ENCODE data around the gene ATAD5.
"Not testable (repeated sequence)": the region's sequence is repeated elsewhere in the genome, so short reads cannot be mapped to it uniquely, and the experiment has no call there.

Gene ATAD5

GRCh38 chr17:30821871-30822723 is 9.7 kb upstream of the ATAD5 start:
- in situ Hi-C loops (cut with HindIII; ENCODE audit: low sequenced_read_pairs) = no loop called here

DNA sequence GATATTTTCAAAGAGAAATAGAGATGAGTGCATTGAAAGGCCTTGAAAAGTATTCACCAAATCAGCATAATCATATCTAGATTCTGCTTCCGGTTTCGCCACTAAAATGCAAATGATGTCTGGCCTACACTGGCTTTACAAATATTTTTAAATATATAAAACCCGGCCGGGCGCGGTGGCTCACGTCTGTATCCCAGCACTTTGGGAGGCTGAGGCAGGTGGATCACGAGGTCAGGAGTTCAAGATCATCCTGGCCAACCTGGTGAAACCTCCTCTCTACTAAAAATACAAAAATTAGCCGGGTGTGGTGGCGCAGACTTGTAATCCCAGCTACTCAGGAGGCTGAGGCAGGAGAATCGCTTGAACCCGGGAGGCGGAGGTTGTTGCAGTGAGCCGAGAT is 8.8 kb upstream of the ATAD5 start:
- in situ Hi-C loops (cut with HindIII; ENCODE audit: low sequenced_read_pairs) = not testable (repeated sequence)

GRCh38 chr17:30823421-30823820 is 8.3 kb upstream of the ATAD5 start:
- in situ Hi-C loops (cut with HindIII; ENCODE audit: low sequenced_read_pairs) = no loop called here

DNA sequence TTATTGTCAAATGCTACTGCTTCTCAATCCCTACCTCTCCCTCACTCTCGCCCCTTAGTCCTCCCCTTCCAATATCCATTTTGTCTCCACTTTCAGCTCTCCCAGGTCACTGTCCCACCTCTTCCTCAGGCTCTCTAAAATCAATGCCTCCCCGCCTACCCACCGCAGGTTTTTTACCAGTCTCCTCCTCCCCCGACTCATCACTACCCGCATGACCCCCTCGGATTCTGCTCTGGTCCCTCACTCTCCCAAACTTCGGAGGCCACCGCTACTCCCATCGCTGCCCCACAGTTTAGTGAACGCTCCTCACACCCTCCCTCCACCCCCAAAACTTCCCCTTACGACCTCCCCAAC is 7.8 kb upstream of the ATAD5 start:
- in situ Hi-C loops (cut with HindIII; ENCODE audit: low sequenced_read_pairs) = no loop called here

GRCh38 chr17:30824356-30825145 is 7.2 kb upstream of the ATAD5 start, which contains the start of gene CRLF3:
Gene CRLF3 (minus strand): TSS chr17:30824692. CDS start chr17:30824651, 41 bp downstream.
- in situ Hi-C loops (cut with HindIII; ENCODE audit: low sequenced_read_pairs) = no loop called here

- in situ Hi-C loops (cut with HindIII; ENCODE audit: low sequenced_read_pairs) = no loop called here
These were observed 4.7 kb upstream of the ATAD5 start for GRCh38 chr17:30827082-30827481.

DNA sequence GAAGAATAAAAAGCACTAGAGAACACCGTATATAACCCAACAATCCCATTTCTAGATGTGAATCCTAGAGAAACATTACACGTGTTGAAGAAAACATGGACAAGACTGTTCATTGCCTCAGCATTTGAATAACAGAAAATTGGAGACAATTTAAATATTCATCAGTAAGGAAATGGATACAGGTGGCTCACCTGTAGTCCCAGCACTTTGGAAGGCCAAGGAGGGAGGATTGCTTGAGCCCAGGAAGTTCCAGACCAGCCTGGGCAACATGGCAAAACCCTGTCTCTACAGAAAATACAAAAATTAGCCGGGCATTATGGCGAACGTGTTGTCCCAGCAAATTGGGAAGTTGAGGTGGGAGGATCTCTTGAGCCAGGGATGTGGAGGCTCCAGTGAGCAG is 2.7 kb upstream of the ATAD5 start:
- in situ Hi-C loops (cut with HindIII; ENCODE audit: low sequenced_read_pairs) = no loop called here

DNA sequence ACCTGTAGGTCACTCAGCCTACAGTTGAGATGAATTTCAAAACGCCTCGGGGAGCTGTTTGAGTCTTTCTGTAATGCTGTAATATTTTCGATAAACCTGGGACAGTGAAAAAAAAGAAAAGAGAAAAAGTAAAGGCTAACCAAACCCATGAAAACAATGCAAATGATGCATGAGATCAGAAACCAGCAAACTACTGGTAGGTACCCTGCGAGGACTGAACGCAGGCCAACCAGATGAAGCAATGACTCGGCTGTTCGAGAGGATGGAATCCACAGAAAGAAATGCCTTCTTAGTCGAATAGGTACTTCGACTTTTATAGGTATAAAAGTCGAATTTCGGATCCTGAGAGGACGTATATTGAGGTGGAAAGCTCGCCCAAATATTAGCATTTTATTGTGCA is 509 bp upstream of the ATAD5 start:
- in situ Hi-C loops (cut with HindIII; ENCODE audit: low sequenced_read_pairs) = no loop called here

GRCh38 chr17:30832438-30833124 is 815 bp downstream of the ATAD5 start:
- in situ Hi-C loops (cut with HindIII; ENCODE audit: low sequenced_read_pairs) = no loop called here

DNA sequence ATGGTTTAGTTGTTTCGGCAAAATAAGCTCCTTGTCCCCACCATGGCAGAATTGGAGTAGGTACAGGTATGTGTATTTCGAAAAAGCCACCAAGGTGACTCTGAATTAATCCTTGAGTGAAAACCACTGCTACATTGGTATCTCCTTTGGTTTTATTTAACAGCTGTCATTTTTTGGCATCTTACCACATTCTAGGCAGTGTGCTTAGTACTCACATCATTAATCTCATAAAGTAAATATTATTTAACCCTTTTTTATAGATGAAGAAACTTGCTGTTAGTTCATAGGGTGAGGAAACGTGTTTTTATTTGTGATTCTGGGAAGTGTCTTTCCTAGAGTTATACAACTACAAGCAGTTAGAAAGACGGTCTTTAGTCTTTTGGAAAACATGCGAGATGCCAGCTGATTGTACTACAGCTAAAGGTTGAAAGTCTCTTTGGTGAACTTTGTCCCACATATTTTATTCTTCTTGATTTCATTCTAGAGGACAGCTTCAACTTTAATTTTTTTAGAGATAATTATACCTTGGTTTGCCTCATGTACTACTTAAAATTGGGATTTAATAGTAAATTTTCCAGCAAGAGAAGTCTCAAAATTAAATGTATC is 6.5 kb downstream of the ATAD5 start:
- in situ Hi-C loops (cut with HindIII; ENCODE audit: low sequenced_read_pairs) = loop anchor here (5.0 kb wide), 1 partner anchor 64 kb away; no protein-coding TSS in a partner anchor

- in situ Hi-C loops (cut with HindIII; ENCODE audit: low sequenced_read_pairs) = no loop called here
These were observed 9.0 kb downstream of the ATAD5 start for GRCh38 chr17:30840771-30841170.

- in situ Hi-C loops (cut with HindIII; ENCODE audit: low sequenced_read_pairs) = no loop called here
These were observed 16.3 kb downstream of the ATAD5 start for GRCh38 chr17:30848021-30848420.

GRCh38 chr17:30854146-30854545 is 22.4 kb downstream of the ATAD5 start:
- in situ Hi-C loops (cut with HindIII; ENCODE audit: low sequenced_read_pairs) = no loop called here

DNA sequence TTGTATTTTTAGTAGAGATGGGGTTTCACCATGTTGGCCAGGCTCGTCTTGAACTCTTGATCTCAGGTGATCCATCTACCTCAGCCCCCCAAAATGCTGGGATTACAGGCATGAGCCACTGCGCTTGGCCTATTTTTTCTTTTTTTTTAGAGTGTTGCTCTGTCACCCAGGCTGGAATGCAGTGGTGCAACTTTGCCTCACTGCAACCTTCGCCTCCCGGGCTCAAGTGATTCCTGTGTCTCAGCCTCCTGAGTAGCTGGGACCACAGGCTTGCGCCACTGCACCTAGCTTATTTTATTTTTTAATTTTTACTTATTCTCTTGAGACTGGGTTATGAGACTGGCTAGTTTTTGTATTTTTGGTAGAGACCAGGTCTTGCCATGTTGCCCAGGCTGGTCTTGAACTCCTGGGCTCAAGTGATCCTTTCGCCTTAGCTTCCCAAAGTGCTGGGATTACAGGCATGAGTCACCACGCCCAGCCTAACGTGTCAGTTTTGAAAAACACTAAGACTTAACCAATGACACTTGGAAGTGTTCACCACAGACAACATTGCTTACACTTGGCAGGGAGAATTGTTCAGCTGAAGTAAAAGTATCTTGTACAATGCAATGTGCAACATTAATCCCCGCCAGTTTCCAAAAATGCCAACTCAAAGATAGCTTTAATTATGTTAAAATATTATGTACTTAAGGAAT is 26.9 kb downstream of the ATAD5 start:
- in situ Hi-C loops (cut with HindIII; ENCODE audit: low sequenced_read_pairs) = no loop called here

GRCh38 chr17:30864636-30865035 is 32.9 kb downstream of the ATAD5 start:
- in situ Hi-C loops (cut with HindIII; ENCODE audit: low sequenced_read_pairs) = no loop called here

DNA sequence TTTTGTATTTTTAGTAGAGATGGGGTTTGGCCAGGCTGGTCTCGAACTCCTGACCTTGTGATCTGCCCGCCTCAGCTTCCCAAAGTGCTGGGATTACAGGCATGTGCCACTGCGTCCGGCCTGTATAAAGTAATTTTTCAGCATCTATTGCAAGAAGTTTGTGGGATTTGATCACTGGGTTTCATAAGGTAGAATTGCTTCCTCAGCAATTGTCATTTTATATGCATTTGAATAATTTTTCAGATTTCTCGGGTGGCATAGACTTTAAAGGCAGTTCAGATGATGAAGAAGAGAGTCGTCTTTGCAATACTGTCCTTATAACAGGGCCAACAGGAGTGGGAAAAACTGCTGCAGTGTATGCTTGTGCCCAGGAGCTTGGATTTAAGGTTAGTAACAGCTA is 37.2 kb downstream of the ATAD5 start:
- in situ Hi-C loops (cut with HindIII; ENCODE audit: low sequenced_read_pairs) = no loop called here

DNA sequence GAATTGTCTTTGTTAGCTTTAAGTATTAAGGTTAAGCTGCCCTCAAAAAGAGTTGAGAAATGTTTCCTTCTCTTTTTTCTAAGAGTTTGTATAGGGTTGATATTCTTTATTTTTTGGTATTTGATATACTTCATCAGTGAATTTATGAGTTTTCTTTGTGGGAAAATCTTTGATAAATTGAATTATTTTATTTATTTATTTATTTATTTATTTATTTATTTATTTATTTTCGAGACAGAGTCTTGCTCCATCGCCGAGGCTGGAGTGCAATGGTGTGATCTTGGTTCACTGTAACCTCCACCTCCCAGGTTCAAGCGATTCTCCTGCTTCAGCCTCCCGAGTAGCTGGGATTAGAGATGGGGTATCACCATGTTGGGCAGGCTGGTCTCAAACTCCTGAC is 54.4 kb downstream of the ATAD5 start:
- in situ Hi-C loops (cut with HindIII; ENCODE audit: low sequenced_read_pairs) = no loop called here

DNA sequence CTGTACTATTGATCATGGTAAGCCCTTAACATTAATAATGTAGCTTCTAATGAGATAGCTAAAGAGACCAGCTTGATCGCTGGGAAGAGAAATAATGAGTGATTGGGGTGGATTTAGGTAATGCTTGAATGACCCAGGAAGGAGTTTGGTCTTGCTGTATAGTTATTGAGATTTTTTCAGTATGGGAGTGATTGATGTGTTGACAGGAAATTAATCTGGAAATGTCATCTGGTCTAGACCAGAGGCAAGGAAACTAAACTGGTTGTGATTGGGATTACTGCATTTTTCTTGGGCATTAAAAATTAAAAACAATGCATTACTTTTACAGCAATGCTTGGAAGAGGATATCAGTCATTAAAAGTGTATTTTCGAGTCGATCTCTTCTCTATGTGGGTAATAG is 62.5 kb downstream of the ATAD5 start:
- in situ Hi-C loops (cut with HindIII; ENCODE audit: low sequenced_read_pairs) = no loop called here

DNA sequence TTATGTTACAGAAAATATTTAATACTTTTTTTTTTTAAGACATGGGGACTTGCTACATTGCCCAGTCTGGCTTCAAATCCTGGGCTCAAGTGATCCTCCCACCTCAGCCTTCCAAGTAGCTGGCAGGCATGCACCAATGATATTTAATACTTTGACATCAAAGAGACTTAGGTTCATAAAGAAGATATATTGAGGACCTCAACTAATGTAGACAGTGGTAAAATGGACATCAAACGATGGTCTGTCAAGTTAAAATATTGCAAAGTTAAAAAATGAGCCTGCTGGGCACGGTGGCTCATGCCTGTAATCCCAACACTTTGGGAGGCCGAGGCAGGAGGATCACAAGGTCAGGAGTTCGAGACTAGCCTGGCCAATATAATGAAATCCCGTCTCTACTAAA is 65.5 kb downstream of the ATAD5 start:
- in situ Hi-C loops (cut with HindIII; ENCODE audit: low sequenced_read_pairs) = no loop called here

DNA sequence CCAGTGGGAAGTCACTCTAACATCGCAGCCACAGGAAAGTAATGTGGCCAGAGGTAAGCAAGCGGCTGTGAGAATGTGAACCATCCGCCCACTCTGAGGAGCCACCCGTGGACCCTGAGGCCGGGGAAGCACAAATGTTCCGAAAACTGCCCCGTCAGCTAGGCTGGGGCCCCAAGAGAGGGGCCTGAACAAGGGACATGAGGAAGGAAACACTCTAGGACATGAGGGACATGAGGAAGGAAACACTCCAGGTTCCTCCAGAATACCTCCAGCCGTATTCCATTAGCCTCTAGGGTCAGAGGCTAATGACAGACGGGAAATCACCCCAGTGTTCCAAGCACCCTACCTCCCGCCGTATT is 74.0 kb downstream of the ATAD5 start:
- in situ Hi-C loops (cut with HindIII; ENCODE audit: low sequenced_read_pairs) = no loop called here

All from endothelial cell of hepatic sinusoid (primary cell).